Uterus (tissue), 4 donors: ENCODE results near the gene ZNF407. TPM values are rescaled to one million over a fixed set of nuclear protein-coding genes. Genes with fewer than 3 reads are reported as not detected.

Experiments
- DNase-seq, 2 donors: peaks; one replicate each; pipeline ENCODE4 v3.0.0-alpha.2; 2019 to 2020
- H3K27ac ChIP-seq, 2 donors: fragments of 200-600 bp; sonication (generic); 1 replicate in 1 of 2; 2 replicates in 1 of 2; pipeline ENCODE4 v1.5.1; 2016 to 2018
- H3K27me3 ChIP-seq, 2 donors: fragments of 200-600 bp; sonication (generic); one replicate each; pipeline ENCODE4 v1.5.1; 2018 to 2019; ENCODE audit warnings: control low read depth in 1 of 2
- H3K36me3 ChIP-seq, 2 donors: fragments of 200-600 bp; sonication (generic); one replicate each; pipeline ENCODE4 v1.5.1; 2019; ENCODE audit warnings: control low read depth in 1 of 2
- H3K4me1 ChIP-seq, 2 donors: fragments of 200-600 bp; sonication (generic); one replicate each; pipeline ENCODE4 v1.5.1; 2018 to 2019; ENCODE audit warnings: control low read depth in 1 of 2
- H3K4me3 ChIP-seq, 2 donors: fragments of 200-600 bp; sonication (generic); 1 replicate in 1 of 2; 2 replicates in 1 of 2; pipeline ENCODE4 v1.5.1; 2018 to 2019; ENCODE audit warnings: mild to moderate bottlenecking in 1 of 2
- H3K9me3 ChIP-seq, 2 donors: fragments of 200-600 bp; sonication (generic); one replicate each; pipeline ENCODE4 v1.5.1; 2019; ENCODE audit warnings: control low read depth in 1 of 2
- POLR2A ChIP-seq, 2 donors: fragments of 450-650 bp; IDR thresholded peaks; one replicate each; pipeline ENCODE4 v1.6.1; 2016; ENCODE audit warnings: antibody characterized with exemption in 2 of 2, mild to moderate bottlenecking in 1 of 2, moderate library complexity in 1 of 2
- intact Hi-C: fragments of 100-400 bp; cut with DNase I; formaldehyde crosslinking; loops from one replicate; pipeline ENCODE4 v1.15.1; 2023; ENCODE audit warnings: low total_unique reads
- total RNA-seq, 4 donors: library from RNA; depleted of rRNA in 3 of 4; stranded (reverse); fragments of >200 nt in 3 of 4; gene quantifications; one replicate each; pipeline versions ENCODE4 v1.1.0 to v1.2.4, GENCODE V29; 2014 to 2023
- TF ChIP-seq, protein P1 (sequence below), 4 experiments: fragments of 200-600 bp in 2 of 4; fragments of 450-650 bp in 2 of 4; sonication (generic) in 2 of 4; IDR thresholded peaks; one replicate each; pipeline ENCODE4 v1.5.1; 2016 to 2019; ENCODE audit warnings: antibody characterized with exemption in 4 of 4, mild to moderate bottlenecking in 2 of 4, moderate library complexity in 1 of 4
- donor health status: DM: yes; HTN: yes; CAD: no.

ZNF407 gene
- total RNA-seq, 4 donors from 2014 or later: 10.6 to 38.9 (median 23.7) TPM

DNA sequence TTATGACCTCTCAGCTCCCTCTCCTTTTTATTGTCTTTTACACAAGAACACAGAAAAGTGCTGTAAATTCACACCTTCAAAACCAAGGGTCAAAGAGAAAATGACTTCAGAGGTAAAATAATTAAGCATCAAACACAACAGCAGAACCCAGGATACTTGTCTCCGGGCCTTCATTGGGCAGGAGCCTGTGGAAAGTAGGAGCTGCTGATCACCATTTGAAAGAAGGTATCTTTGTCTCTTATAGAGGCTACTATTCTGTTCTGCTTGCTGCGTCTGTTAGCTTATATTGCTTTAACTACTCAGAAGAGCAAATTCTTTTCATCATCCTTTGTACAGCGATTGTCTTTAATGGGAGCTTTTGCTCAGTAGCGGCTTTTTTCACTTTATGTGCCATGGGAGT, 350.2 kb downstream of the ZNF407 start:
- H3K4me1 ChIP-seq: no peaks in the 10 kb centered on the region
- no peak overlapping the region for H3K4me3 ChIP-seq
- no peak overlapping the region for H3K27ac ChIP-seq
- no peaks in the 10 kb centered on the region for H3K36me3 ChIP-seq
- no peaks in the 10 kb centered on the region for H3K9me3 ChIP-seq
- DNase-seq: no peak
- intact Hi-C loops: no loop called here
- H3K27me3 ChIP-seq: no peaks in the 10 kb centered on the region
- TF ChIP-seq, protein P1, sequence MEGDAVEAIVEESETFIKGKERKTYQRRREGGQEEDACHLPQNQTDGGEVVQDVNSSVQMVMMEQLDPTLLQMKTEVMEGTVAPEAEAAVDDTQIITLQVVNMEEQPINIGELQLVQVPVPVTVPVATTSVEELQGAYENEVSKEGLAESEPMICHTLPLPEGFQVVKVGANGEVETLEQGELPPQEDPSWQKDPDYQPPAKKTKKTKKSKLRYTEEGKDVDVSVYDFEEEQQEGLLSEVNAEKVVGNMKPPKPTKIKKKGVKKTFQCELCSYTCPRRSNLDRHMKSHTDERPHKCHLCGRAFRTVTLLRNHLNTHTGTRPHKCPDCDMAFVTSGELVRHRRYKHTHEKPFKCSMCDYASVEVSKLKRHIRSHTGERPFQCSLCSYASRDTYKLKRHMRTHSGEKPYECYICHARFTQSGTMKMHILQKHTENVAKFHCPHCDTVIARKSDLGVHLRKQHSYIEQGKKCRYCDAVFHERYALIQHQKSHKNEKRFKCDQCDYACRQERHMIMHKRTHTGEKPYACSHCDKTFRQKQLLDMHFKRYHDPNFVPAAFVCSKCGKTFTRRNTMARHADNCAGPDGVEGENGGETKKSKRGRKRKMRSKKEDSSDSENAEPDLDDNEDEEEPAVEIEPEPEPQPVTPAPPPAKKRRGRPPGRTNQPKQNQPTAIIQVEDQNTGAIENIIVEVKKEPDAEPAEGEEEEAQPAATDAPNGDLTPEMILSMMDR (IDR thresholded peaks at IDR 0.05): no peak
- no peak for TF ChIP-seq POLR2A (IDR thresholded peaks at IDR 0.05)

DNA sequence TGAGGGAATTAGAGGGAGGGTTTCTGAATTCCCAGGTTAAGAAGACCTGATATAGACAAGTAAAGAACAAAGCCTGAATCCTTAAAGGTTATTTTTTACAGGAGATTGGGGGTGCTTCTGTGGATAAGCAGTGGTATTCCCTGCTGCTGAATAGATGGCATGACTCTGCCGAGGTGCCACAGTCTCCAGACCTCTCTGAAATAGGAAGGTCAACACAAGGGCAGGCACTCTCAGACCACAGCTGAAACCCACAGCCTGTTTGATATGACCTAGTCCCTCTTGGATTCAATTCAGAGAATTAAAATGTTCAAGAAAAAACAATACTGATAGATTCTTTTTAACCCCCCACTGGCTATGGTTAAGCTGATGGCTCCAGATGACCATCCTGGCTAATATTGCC, 351.9 kb downstream of the ZNF407 start:
- DNase-seq: no peak
- TF ChIP-seq, protein P1 (IDR thresholded peaks at IDR 0.05): no peak
- TF ChIP-seq POLR2A (IDR thresholded peaks at IDR 0.05): no peak
- no peaks in the 10 kb centered on the region for H3K27me3 ChIP-seq
- no peak overlapping the region for H3K4me3 ChIP-seq
- intact Hi-C loops: no loop called here
- no peaks in the 10 kb centered on the region for H3K4me1 ChIP-seq
- H3K36me3 ChIP-seq: no peaks in the 10 kb centered on the region
- no peak overlapping the region for H3K27ac ChIP-seq
- H3K9me3 ChIP-seq: no peaks in the 10 kb centered on the region

DNA sequence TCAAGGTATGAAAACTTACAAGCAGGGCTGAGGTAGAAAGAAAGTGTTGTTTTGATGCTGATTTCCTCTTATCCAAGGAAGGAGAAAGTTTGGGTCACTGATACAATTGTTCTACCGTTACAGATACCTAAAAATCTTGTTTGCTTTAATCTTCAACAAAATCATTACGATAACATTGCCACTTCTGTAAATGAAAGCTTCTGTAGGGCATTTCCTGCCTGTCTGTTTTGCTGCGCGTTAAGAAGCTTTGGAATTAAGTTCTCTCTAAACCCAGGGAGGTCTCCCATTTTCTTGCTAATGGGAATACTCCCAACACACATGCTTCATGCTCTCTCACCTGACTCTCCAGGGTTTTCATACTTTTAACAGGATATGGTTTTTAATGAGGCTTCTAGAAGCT, 352.8 kb downstream of the ZNF407 start:
- no peak for DNase-seq
- intact Hi-C loops: no loop called here
- no peaks in the 10 kb centered on the region for H3K36me3 ChIP-seq
- H3K27me3 ChIP-seq: no peaks in the 10 kb centered on the region
- H3K9me3 ChIP-seq: no peaks in the 10 kb centered on the region
- no peak overlapping the region for H3K27ac ChIP-seq
- H3K4me3 ChIP-seq: no peak overlapping the region
- TF ChIP-seq POLR2A (IDR thresholded peaks at IDR 0.05): no peak
- TF ChIP-seq, protein P1 (IDR thresholded peaks at IDR 0.05): no peak
- H3K4me1 ChIP-seq: no peaks in the 10 kb centered on the region

DNA sequence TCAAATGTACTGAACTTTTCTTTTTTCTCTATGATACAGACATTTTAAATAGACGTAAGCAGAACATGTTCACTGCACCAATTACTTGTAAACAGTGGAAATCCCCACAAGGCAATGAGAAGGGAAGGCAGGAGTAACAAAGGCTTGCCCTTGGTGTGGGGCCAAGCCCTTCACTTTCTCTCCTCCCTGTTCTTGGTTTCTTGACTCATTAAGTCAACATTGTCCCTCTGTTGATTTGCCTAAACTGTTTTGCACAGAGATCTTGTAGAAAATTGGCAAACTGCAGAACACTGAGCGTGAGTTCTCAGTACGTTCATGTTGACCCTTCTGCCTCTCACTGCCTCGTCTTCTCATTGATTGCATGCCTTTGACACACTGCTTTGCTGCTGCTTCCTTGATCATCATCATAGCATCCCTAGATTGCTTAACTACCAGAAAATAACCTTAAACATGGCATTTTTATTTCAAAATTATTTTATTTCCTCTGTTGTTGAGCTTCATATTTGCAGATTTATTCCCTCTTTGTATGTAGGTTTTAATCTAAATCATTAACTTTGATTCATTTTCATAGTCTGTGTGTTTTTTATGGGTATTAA, 353.6 kb downstream of the ZNF407 start:
- DNase-seq: no peak
- TF ChIP-seq, protein P1 (IDR thresholded peaks at IDR 0.05): no peak
- TF ChIP-seq POLR2A (IDR thresholded peaks at IDR 0.05): no peak
- H3K4me3 ChIP-seq: no peak overlapping the region
- intact Hi-C loops: no loop called here
- H3K27ac ChIP-seq: no peak overlapping the region
- H3K4me1 ChIP-seq: no peaks in the 10 kb centered on the region
- H3K9me3 ChIP-seq: no peaks in the 10 kb centered on the region
- no peaks in the 10 kb centered on the region for H3K27me3 ChIP-seq
- no peaks in the 10 kb centered on the region for H3K36me3 ChIP-seq

DNA sequence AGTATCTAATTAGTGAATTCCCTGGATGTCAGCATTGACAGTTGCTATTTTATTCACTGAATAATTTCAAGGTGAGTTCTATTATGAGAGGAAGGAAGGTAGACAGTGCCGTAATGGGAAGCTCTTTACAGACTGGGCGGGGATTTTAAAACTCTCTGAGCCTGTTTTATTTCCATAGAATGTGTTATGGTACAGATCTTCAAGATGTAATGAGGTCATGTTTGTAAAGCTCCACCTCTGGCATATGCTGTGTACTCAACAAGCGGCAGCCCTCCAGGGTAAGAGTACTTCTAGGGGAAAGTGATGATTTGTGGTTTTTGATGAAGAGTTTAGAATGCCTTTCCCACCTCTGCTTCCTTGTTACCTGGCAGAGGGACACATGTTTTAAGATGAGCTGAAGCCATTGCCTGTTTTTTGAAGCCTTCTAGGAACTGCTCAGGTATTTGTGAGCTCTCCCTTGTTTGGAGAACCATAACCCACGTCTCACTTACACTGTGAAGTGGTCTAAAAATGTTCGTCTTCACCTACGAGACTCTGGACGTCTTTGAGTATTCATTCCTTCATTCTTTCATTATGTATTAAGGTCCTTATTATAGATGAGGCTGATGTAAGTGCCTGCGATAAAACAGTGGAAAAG, 360.0 kb downstream of the ZNF407 start:
- no peaks in the 10 kb centered on the region for H3K27me3 ChIP-seq
- no peaks in the 10 kb centered on the region for H3K9me3 ChIP-seq
- H3K36me3 ChIP-seq: no peaks in the 10 kb centered on the region
- no peak for DNase-seq
- intact Hi-C loops: no loop called here
- no peak overlapping the region for H3K4me3 ChIP-seq
- no peak overlapping the region for H3K27ac ChIP-seq
- no peak for TF ChIP-seq POLR2A (IDR thresholded peaks at IDR 0.05)
- TF ChIP-seq, protein P1 (IDR thresholded peaks at IDR 0.05): no peak
- H3K4me1 ChIP-seq: no peaks in the 10 kb centered on the region
